A172 (cell line): ENCODE measurements around the gene MOB3A. TPM values are rescaled to one million over a fixed set of nuclear protein-coding genes. Genes with fewer than 3 reads are reported as not detected.
A peak's percentile ranks its signal among the peaks of the same experiment; 100 is the strongest.

Source experiments
- DNase-seq: peaks from one replicate; pipeline ENCODE4 v3.0.0-alpha.2; 2015; ENCODE audit warnings: low spot score
- total RNA-seq: library from RNA; depleted of rRNA; stranded (reverse); fragments of >200 nt; shearing (Covaris generic); gene quantifications from 2 replicates; pipeline ENCODE4 v1.2.3, GENCODE V29; 2014

Gene MOB3A
- total RNA-seq, 1 experiment from 2014 or later = 21.5 TPM

- peak; percentile 94 for DNase-seq
Measured at GRCh38 chr19:2059422-2060201, 36.5 kb downstream of the MOB3A start.

- no peak for DNase-seq
Measured at GRCh38 chr19:2058570-2059421, 37.3 kb downstream of the MOB3A start.

GRCh38 chr19:2057484-2058469, 38.3 kb downstream of the MOB3A start:
- DNase-seq = no peak

GRCh38 chr19:2056837-2057192, 39.3 kb downstream of the MOB3A start:
- no peak for DNase-seq

GRCh38 chr19:2055931-2056836, 39.9 kb downstream of the MOB3A start:
- peak; percentile 95 for DNase-seq

- DNase-seq = peak; percentile 71
Measured at GRCh38 chr19:2054763-2055162, 41.4 kb downstream of the MOB3A start.

GRCh38 chr19:2053601-2054389, 42.3 kb downstream of the MOB3A start:
- DNase-seq = peak; percentile 78

GRCh38 chr19:2051773-2052704, 44.1 kb downstream of the MOB3A start:
- DNase-seq = no peak

- peak; percentile 72 for DNase-seq
Measured at GRCh38 chr19:2050991-2051772, 44.9 kb downstream of the MOB3A start, which contains the start of gene MKNK2. MKNK2 (minus strand) TSS chr19:2051244; CDS start chr19:2050851, 393 bp downstream.

GRCh38 chr19:2050349-2050990, 45.7 kb downstream of the MOB3A start:
- DNase-seq = no peak

GRCh38 chr19:2049741-2050348, 46.3 kb downstream of the MOB3A start:
- peak; percentile 80 for DNase-seq

- DNase-seq = no peak
Measured at GRCh38 chr19:2048959-2049740, 47.0 kb downstream of the MOB3A start.

GRCh38 chr19:2048104-2048958, 47.8 kb downstream of the MOB3A start:
- no peak for DNase-seq

GRCh38 chr19:2047449-2048103, 48.5 kb downstream of the MOB3A start:
- DNase-seq = peak; percentile 71

GRCh38 chr19:2047076-2047448, 49.1 kb downstream of the MOB3A start:
- no peak for DNase-seq
